Smooth muscle cell (in vitro differentiated cells): ENCODE results near the gene PAPLN. TPM values are rescaled to one million over a fixed set of nuclear protein-coding genes. Genes with fewer than 3 reads are reported as not detected.

Experiments
- DNase-seq: peaks from one replicate; lab custom pipeline; 2025; ENCODE audit not compliant: unreplicated experiment; lab: John Stamatoyannopoulos, UW
- H2AFZ ChIP-seq: fragments of 200-600 bp; sonication (generic); 2 replicates; pipeline ENCODE4 v1.6.0; 2016; ENCODE audit warnings: antibody characterized with exemption, low read depth, mild to moderate bottlenecking
- H3F3A ChIP-seq: fragments of 200-600 bp; sonication (generic); 2 replicates; pipeline ENCODE4 v1.6.0; 2017; ENCODE audit warnings: antibody characterized with exemption, low read depth
- H3K27ac ChIP-seq: fragments of 200-600 bp; sonication (generic); 2 replicates; pipeline ENCODE4 v1.5.1; 2016; ENCODE audit warnings: low read depth, mild to moderate bottlenecking
- H3K27me3 ChIP-seq: fragments of 200-600 bp; sonication (generic); 2 replicates; pipeline ENCODE4 v1.6.1; 2016; ENCODE audit warnings: low read depth, mild to moderate bottlenecking
- H3K36me3 ChIP-seq: fragments of 200-600 bp; sonication (generic); 2 replicates; pipeline ENCODE4 v1.5.1; 2016; ENCODE audit warnings: low read depth
- H3K4me1 ChIP-seq: fragments of 200-600 bp; sonication (generic); 2 replicates; pipeline ENCODE4 v1.5.1; 2016; ENCODE audit warnings: low read depth
- H3K4me2 ChIP-seq: fragments of 200-600 bp; sonication (generic); 2 replicates; pipeline ENCODE4 v1.6.0; 2016; ENCODE audit warnings: mild to moderate bottlenecking
- H3K4me3 ChIP-seq: fragments of 200-600 bp; sonication (generic); 2 replicates; pipeline ENCODE4 v1.5.1; 2016; ENCODE audit warnings: mild to moderate bottlenecking
- H3K79me2 ChIP-seq: fragments of 200-600 bp; sonication (generic); 2 replicates; pipeline ENCODE4 v1.6.0; 2016; ENCODE audit warnings: low read depth, mild to moderate bottlenecking
- H3K9ac ChIP-seq: fragments of 200-600 bp; sonication (generic); 2 replicates; pipeline ENCODE4 v1.6.0; 2016; ENCODE audit warnings: low read depth
- H3K9me3 ChIP-seq: fragments of 200-600 bp; sonication (generic); replicated peaks from 2 replicates; pipeline ENCODE4 v1.5.1; 2016; ENCODE audit warnings: low read depth
- H4K20me1 ChIP-seq: fragments of 200-600 bp; sonication (generic); 2 replicates; pipeline ENCODE4 v1.6.0; 2016; ENCODE audit warnings: low read depth
- WGBS: methylation state at CpG from one replicate; pipeline ENCODE4 v1.1.7; 2016; ENCODE audit warnings: low lambda C conversion rate; 5-methylcytosine and 5-hydroxymethylcytosine counted together
- polyA plus RNA-seq: library from polyadenylated mRNA; unstranded; fragments of >200 nt; fragmentation: Nextera tagmentation; extraction: Ambion mirVana; gene quantifications from 2 replicates; pipeline ENCODE4 v1.2.1, GENCODE V29; 2016
- total RNA-seq: library from RNA; depleted of rRNA; stranded (reverse); fragments of >200 nt; gene quantifications from 2 replicates; pipeline ENCODE4 v1.2.3, GENCODE V29; 2014
- TF ChIP-seq, protein P1 (sequence below): fragments of 200-600 bp; sonication (generic); IDR thresholded peaks from 2 replicates; pipeline ENCODE4 v1.5.1; 2017; ENCODE audit warnings: borderline replicate concordance, mild to moderate bottlenecking, antibody characterized with exemption; ENCODE audit not compliant: insufficient read depth, poor library complexity, severe bottlenecking

PAPLN gene
- total and polyA plus RNA-seq, 2 experiments from 2014 or later, result 1.5 to 3.3 TPM

DNA sequence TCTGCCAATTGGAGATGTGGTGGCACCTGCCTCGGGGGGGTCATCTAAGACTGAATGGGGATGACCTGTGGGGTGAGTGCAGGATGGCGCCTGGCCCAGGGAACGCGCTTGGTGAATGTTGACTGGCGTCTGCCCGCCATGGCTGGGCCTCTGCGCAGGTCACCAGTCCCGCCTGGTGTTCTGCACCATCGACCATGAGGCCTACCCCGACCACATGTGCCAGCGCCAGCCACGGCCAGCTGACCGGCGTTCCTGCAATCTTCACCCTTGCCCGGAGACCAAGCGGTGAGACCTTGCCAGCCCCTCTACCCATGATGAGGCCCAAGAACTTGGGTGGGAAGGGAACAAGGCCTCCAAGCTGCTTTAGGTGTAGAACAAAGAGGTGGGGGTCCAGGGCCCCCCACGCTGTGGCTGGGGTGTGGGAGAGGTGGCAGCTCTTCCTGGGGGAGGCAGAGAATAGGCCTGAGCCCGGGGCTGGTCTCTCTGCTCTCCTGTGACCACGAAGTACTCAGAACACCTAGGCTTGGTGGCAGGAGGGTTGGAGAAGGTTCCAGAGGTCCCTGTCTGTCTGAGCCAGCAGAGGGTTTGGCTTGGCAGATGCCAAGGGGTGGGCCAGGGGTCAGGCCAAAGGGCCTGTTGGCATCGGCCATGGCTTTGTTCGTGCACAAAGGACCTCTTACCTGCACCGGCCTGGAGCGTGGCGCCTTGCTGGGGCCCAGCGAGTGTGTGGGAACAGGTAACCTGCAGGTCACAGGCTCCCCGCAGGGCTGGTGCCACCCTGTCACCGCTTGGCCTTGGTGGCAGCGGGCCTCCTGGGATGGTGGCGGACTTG lies 15.4 kb downstream of the PAPLN start:
- Histone ChIP-seq H3K4me1 (no peaks in the 10 kb centered on the region), H3K4me3 (no peak overlapping the region), H3K9ac (no peak overlapping the region), H3K79me2 (no peaks in the 10 kb centered on the region), H2AFZ (no peak overlapping the region), H3K36me3 (no peaks in the 10 kb centered on the region), H3K4me2 (no peak overlapping the region), H4K20me1 (no peaks in the 10 kb centered on the region), H3F3A (no peaks in the 10 kb centered on the region), H3K9me3 (no peaks in the 10 kb centered on the region), H3K27ac (no peak overlapping the region), H3K27me3 (no peaks in the 10 kb centered on the region)
- no peak for DNase-seq
- TF ChIP-seq, protein P1, sequence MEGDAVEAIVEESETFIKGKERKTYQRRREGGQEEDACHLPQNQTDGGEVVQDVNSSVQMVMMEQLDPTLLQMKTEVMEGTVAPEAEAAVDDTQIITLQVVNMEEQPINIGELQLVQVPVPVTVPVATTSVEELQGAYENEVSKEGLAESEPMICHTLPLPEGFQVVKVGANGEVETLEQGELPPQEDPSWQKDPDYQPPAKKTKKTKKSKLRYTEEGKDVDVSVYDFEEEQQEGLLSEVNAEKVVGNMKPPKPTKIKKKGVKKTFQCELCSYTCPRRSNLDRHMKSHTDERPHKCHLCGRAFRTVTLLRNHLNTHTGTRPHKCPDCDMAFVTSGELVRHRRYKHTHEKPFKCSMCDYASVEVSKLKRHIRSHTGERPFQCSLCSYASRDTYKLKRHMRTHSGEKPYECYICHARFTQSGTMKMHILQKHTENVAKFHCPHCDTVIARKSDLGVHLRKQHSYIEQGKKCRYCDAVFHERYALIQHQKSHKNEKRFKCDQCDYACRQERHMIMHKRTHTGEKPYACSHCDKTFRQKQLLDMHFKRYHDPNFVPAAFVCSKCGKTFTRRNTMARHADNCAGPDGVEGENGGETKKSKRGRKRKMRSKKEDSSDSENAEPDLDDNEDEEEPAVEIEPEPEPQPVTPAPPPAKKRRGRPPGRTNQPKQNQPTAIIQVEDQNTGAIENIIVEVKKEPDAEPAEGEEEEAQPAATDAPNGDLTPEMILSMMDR, result no peak
- WGBS, result 91% methylated on average over 25 of the region's 29 CpGs

DNA sequence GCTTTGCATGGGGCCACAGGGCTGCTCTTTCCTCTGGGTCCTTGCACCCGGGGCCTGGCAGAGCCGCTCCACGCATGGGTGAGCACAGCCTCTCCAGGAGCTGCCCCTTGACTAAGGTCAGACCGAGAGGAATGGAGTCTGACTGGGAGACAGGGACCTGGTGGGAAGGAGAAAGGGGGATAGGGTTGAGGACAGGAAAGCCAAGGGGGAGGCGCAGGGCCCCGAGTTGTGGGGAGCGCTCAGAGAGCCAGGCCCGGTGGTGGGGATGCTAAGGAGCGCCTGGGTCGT lies 16.0 kb downstream of the PAPLN start:
- 98% methylated on average over 10 of the region's 10 CpGs for WGBS
- Histone ChIP-seq H4K20me1 (no peaks in the 10 kb centered on the region), H3K9ac (no peak overlapping the region), H3K9me3 (no peaks in the 10 kb centered on the region), H3K36me3 (no peaks in the 10 kb centered on the region), H3K27me3 (no peaks in the 10 kb centered on the region), H3K27ac (no peak overlapping the region), H3F3A (no peaks in the 10 kb centered on the region), H3K79me2 (no peaks in the 10 kb centered on the region), H2AFZ (no peak overlapping the region), H3K4me3 (no peak overlapping the region), H3K4me2 (no peak overlapping the region), H3K4me1 (no peaks in the 10 kb centered on the region)
- TF ChIP-seq, protein P1, result no peak
- DNase-seq, result no peak

DNA sequence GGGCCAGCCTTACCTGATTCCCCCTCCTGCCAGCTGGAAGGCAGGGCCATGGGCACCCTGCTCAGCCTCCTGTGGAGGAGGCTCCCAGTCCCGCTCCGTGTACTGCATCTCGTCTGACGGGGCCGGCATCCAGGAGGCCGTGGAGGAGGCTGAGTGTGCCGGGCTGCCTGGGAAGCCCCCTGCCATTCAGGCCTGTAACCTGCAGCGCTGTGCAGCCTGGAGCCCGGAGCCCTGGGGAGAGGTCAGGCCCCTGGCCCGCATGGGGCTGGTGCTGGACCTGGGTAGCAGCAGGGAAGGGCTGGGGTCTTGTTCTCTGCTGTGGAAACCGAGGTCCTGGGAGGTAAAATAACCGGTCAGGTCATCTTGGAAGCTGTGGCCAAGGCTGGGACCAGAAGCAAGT lies 16.4 kb downstream of the PAPLN start:
- H3K9ac ChIP-seq, result no peak overlapping the region
- H3K27me3 ChIP-seq, result no peaks in the 10 kb centered on the region
- H3K4me3 ChIP-seq, result no peak overlapping the region
- no peaks in the 10 kb centered on the region for H3K4me1 ChIP-seq
- no peak overlapping the region for H2AFZ ChIP-seq
- no peaks in the 10 kb centered on the region for H3F3A ChIP-seq
- DNase-seq, result no peak
- TF ChIP-seq, protein P1, result no peak
- no peak overlapping the region for H3K4me2 ChIP-seq
- no peaks in the 10 kb centered on the region for H3K9me3 ChIP-seq
- no peaks in the 10 kb centered on the region for H3K36me3 ChIP-seq
- no peak overlapping the region for H3K27ac ChIP-seq
- H4K20me1 ChIP-seq, result no peaks in the 10 kb centered on the region
- WGBS, result 96% methylated on average over 12 of the region's 12 CpGs
- H3K79me2 ChIP-seq, result no peaks in the 10 kb centered on the region
